ENCODE results near the gene TRMT1. TPM values are rescaled to one million over a fixed set of nuclear protein-coding genes. Genes with fewer than 3 reads are reported as not detected.
A peak's percentile ranks its signal among the peaks of the same experiment; 100 is the strongest.

Gene TRMT1
- total RNA-seq, 1 experiment from 2014 or later = 42.6 TPM

GRCh38 chr19:13155472-13156359 lies 39.2 kb upstream of the TRMT1 start:
- POLR2A ChIA-PET = interaction anchor here (1.2 to 2.4 kb wide), 4 partner anchors 9 to 32 kb away, joined by 3 to 12 read pairs (median 5); no protein-coding TSS in a partner anchor
- Histone ChIP-seq H3K9me3 (no peaks in the 10 kb centered on the region), H3K4me3 (ENCODE audit: low read depth, low read length) (peak overlapping the region; percentile 99; the same call in 1 of the 2 replicates), H3K36me3 (ENCODE audit: control insufficient read depth, insufficient read depth, low read length) (peaks cover 2% of the 10 kb centered on the region; the same call in 1 of the 2 replicates), H3K27me3 (replicated peaks; ENCODE audit: control insufficient read depth, insufficient read depth, low read length) (no peaks in the 10 kb centered on the region), H3K4me1 (peaks cover 16% of the 10 kb centered on the region)
- Mint-ChIP-seq H3K27ac (ENCODE audit: unreplicated experiment) (peak overlapping the region; percentile 98), H3K36me3 (ENCODE audit: insufficient read depth, unreplicated experiment) (peaks cover 67% of the 10 kb centered on the region), H3K9me3 (ENCODE audit: unreplicated experiment) (no peaks in the 10 kb centered on the region), H3K27me3 (ENCODE audit: insufficient read depth, unreplicated experiment) (peaks cover 4% of the 10 kb centered on the region), H3K4me1 (ENCODE audit: low read depth, unreplicated experiment) (peaks cover 17% of the 10 kb centered on the region), H3K4me3 (ENCODE audit: unreplicated experiment) (peak overlapping the region; percentile 83)
- intact Hi-C loops (cut with micrococcal nuclease; ENCODE audit: unreplicated experiment) = loop anchor here (1.0 kb wide), 1 partner anchor 8 kb away; no protein-coding TSS in a partner anchor
- CTCF ChIA-PET = interaction anchor here (0.9 to 1.6 kb wide), 3 partner anchors 8 to 178 kb away, joined by 3 to 4 read pairs (median 3); no protein-coding TSS in a partner anchor
- no TSS peak for BruUV-seq (replicated peaks)
- DNase-seq = peak; percentile 81 to 86
- TF ChIP-seq CTCF (IDR thresholded peaks at IDR 0.05; ENCODE audit: insufficient read depth in 1 of 2, low read depth in 1 of 2, low read length in 1 of 2, severe bottlenecking in 1 of 2, unreplicated experiment in 1 of 2) = no peak

GRCh38 chr19:13154911-13155471 lies 38.5 kb upstream of the TRMT1 start:
- peak overlapping the region; percentile 99 for H3K4me3 ChIP-seq (ENCODE audit: low read depth, low read length)
- Mint-ChIP-seq H3K36me3 (ENCODE audit: insufficient read depth, unreplicated experiment) (peaks cover 74% of the 10 kb centered on the region), H3K4me1 (ENCODE audit: low read depth, unreplicated experiment) (peaks cover 17% of the 10 kb centered on the region), H3K4me3 (ENCODE audit: unreplicated experiment) (peak overlapping the region; percentile 83), H3K9me3 (ENCODE audit: unreplicated experiment) (no peaks in the 10 kb centered on the region), H3K27me3 (ENCODE audit: insufficient read depth, unreplicated experiment) (peaks cover 4% of the 10 kb centered on the region), H3K27ac (ENCODE audit: unreplicated experiment) (peak overlapping the region; percentile 98)
- peaks cover 2% of the 10 kb centered on the region; the same call in 1 of the 2 replicates for H3K36me3 ChIP-seq (ENCODE audit: control insufficient read depth, insufficient read depth, low read length)
- H3K9me3 ChIP-seq = no peaks in the 10 kb centered on the region
- peak in 1 of 2 experiments; percentile 21 for TF ChIP-seq CTCF (IDR thresholded peaks at IDR 0.05; ENCODE audit: insufficient read depth in 1 of 2, low read depth in 1 of 2, low read length in 1 of 2, severe bottlenecking in 1 of 2, unreplicated experiment in 1 of 2)
- intact Hi-C loops (cut with micrococcal nuclease; ENCODE audit: unreplicated experiment) = loop anchor here (1.0 to 5.0 kb wide), 2 partner anchors 8 to 363 kb away; partner anchors contain the start of gene JUNB
- ChIA-PET POLR2A (interaction anchor here (0.5 to 2.4 kb wide), 5 partner anchors 9 to 142 kb away, joined by 3 to 12 read pairs (median 3); no protein-coding TSS in a partner anchor), CTCF (interaction anchor here (0.9 to 1.6 kb wide), 3 partner anchors 9 to 177 kb away, joined by 3 to 4 read pairs (median 3); no protein-coding TSS in a partner anchor)
- peaks cover 16% of the 10 kb centered on the region for H3K4me1 ChIP-seq
- DNase-seq = peak; percentile 90 to 92
- no TSS peak for BruUV-seq (replicated peaks)
- no peaks in the 10 kb centered on the region for H3K27me3 ChIP-seq (replicated peaks; ENCODE audit: control insufficient read depth, insufficient read depth, low read length)
